WERI-Rb-1 (cell line): ENCODE results near the gene GABRG3.

Source experiments
- DNase-seq: peaks from one replicate; pipeline ENCODE4 v3.0.0-alpha.2; 2020
- H3K27ac ChIP-seq: fragments of 250-450 bp; sonication (Bioruptor Pico); 2 replicates; pipeline ENCODE4 v1.5.1; 2020; ENCODE audit warnings: mild to moderate bottlenecking, moderate library complexity
- H3K27me3 ChIP-seq: fragments of 250-450 bp; sonication (Bioruptor Pico); 2 replicates; pipeline ENCODE4 v1.5.1; 2021; ENCODE audit warnings: mild to moderate bottlenecking, low read depth, moderate library complexity; ENCODE audit not compliant: insufficient read depth, severe bottlenecking
- H3K36me3 ChIP-seq: fragments of 250-450 bp; sonication (Bioruptor Pico); 2 replicates; pipeline ENCODE4 v1.5.1; 2020; ENCODE audit warnings: mild to moderate bottlenecking, moderate library complexity
- H3K4me3 ChIP-seq: 2 replicates; pipeline ENCODE4 v1.5.1; 2011; ENCODE audit warnings: low read depth, mild to moderate bottlenecking, control low read depth, low read length
- H3K9me3 ChIP-seq: fragments of 250-450 bp; sonication (Bioruptor Pico); 2 replicates; pipeline ENCODE4 v1.5.1; 2021; ENCODE audit warnings: mild to moderate bottlenecking, moderate library complexity; ENCODE audit not compliant: severe bottlenecking
- CTCF ChIP-seq: IDR thresholded peaks from 2 replicates; pipeline ENCODE4 v1.5.1; 2011; ENCODE audit warnings: low read depth, mild to moderate bottlenecking, control low read depth, inconsistent platforms, low read length

GABRG3 gene

GRCh38 chr15:27111323-27111722 is 140.3 kb downstream of the GABRG3 start:
- H3K9me3 ChIP-seq = no peaks in the 10 kb centered on the region
- H3K36me3 ChIP-seq = no peaks in the 10 kb centered on the region
- no peak overlapping the region for H3K4me3 ChIP-seq
- no peak for TF ChIP-seq CTCF
- H3K27ac ChIP-seq = no peak overlapping the region
- H3K27me3 ChIP-seq = no peaks in the 10 kb centered on the region
- DNase-seq = no peak

DNA sequence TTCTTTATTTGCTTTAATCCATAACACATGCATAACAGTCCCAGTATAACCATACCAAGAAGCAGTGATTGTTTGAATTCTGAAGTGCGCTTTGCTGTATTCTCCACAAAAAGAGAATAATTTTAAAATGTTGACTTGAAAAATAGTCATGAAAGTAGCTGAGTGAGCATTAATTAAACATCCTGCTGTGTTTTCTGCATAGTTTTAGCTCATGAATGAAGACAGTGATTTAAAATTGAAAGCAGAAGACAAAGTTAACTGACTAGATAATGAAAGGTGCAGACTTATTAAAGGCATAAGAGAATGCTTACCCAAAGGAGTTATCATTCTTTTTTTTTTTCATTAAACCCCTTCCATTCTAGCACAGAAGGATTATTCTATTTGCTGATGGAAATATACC is 143.5 kb downstream of the GABRG3 start:
- no peak overlapping the region for H3K4me3 ChIP-seq
- H3K27ac ChIP-seq = no peak overlapping the region
- TF ChIP-seq CTCF = no peak
- H3K27me3 ChIP-seq = no peaks in the 10 kb centered on the region
- H3K9me3 ChIP-seq = peaks cover 2% of the 10 kb centered on the region
- H3K36me3 ChIP-seq = no peaks in the 10 kb centered on the region
- DNase-seq = no peak

DNA sequence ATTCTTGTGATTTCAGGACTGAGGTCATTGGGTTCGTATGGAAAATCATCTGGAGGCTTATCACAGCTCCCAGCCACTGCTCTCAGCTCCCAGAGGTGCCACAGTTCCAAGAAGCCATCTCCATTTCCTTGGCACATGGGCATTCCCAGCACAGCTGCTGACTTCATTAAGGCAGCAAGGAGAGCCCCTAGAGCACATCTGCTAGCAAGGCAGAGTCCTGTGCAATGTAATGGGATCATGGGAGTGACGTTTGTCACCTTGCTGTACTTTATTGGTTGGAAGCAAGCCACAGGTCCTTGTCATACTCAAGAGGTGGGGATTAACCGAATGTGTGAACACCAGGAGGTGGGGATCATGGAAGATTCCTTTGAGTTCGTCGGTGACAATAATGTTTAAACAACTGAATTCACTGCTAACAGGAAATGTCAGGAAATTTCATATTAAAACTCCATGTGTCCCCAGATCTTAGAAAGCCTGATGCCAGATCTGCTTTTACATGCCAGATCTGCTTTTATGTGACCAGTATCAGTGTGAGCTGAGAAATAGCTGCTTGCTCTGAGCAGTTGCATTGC is 148.8 kb downstream of the GABRG3 start:
- no peak for DNase-seq
- no peak for TF ChIP-seq CTCF
- no peak overlapping the region for H3K27ac ChIP-seq

GRCh38 chr15:27121672-27122071 is 150.7 kb downstream of the GABRG3 start:
- H3K36me3 ChIP-seq = no peaks in the 10 kb centered on the region
- no peak for TF ChIP-seq CTCF
- no peak overlapping the region for H3K4me3 ChIP-seq
- H3K9me3 ChIP-seq = peaks cover 2% of the 10 kb centered on the region
- no peak for DNase-seq
- H3K27ac ChIP-seq = no peak overlapping the region
- no peaks in the 10 kb centered on the region for H3K27me3 ChIP-seq

More for the DNA sequence above, 148.8 kb downstream of the GABRG3 start:
- no peaks in the 10 kb centered on the region for H3K27me3 ChIP-seq
- no peak overlapping the region for H3K4me3 ChIP-seq
- no peaks in the 10 kb centered on the region for H3K36me3 ChIP-seq
- H3K9me3 ChIP-seq = peaks cover 2% of the 10 kb centered on the region

GRCh38 chr15:27123291-27123690 is 152.3 kb downstream of the GABRG3 start:
- H3K36me3 ChIP-seq = no peaks in the 10 kb centered on the region
- H3K4me3 ChIP-seq = no peak overlapping the region
- no peak for TF ChIP-seq CTCF
- H3K9me3 ChIP-seq = no peaks in the 10 kb centered on the region
- no peak overlapping the region for H3K27ac ChIP-seq
- no peak for DNase-seq
- H3K27me3 ChIP-seq = no peaks in the 10 kb centered on the region

DNA sequence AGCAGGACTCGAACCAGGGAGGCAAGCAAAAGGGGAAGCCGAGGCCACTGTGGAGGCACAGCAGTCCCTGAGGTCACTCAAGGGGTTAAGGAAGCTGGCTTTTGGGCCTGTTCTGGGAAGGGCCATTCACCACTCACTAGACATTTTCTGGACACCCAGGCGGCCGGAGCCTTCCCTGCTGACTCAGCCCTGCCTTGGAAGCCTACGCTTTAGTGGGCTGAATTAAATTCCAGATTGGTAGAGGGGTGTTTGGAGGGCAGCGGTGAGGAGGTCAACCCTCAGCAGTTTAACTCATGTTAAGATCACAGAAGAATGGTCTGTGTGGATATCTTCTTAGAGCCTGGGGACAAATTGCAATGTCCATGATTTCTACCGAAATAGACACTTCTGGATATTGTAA is 152.8 kb downstream of the GABRG3 start:
- no peak for DNase-seq
- no peak for TF ChIP-seq CTCF

More for the DNA sequence above, 152.8 kb downstream of the GABRG3 start:
- Histone ChIP-seq H3K4me3 (no peak overlapping the region), H3K27me3 (no peaks in the 10 kb centered on the region), H3K36me3 (no peaks in the 10 kb centered on the region), H3K27ac (no peak overlapping the region), H3K9me3 (no peaks in the 10 kb centered on the region)
